ENCODE results near the gene MTRFR. TPM values are rescaled to one million over a fixed set of nuclear protein-coding genes. Genes with fewer than 3 reads are reported as not detected.

The MTRFR gene
- total RNA-seq, 2 experiments from 2014 or later: 28.2 to 30.0 TPM

Other genes starting within 250 kb of the MTRFR start
- 10 to 100 TPM; 17.7 to 18.3 TPM for gene PITPNM2, start 82.3 kb upstream of the MTRFR start, total RNA-seq
- gene MPHOSPH9, start 295 bp upstream of the MTRFR start, total RNA-seq: 100 to 1,000 TPM; 148 to 149 TPM
- gene CDK2AP1, start 38.4 kb downstream of the MTRFR start, total RNA-seq: 10 to 100 TPM; 58.3 to 58.4 TPM
- 10 to 100 TPM; 38.9 to 39.9 TPM for gene SBNO1, start 131.4 kb downstream of the MTRFR start, total RNA-seq
- gene KMT5A, start 150.7 kb downstream of the MTRFR start, total RNA-seq: 10 to 100 TPM; 78.5 to 85.1 TPM
- gene RILPL2, start 203.2 kb downstream of the MTRFR start, total RNA-seq: 1 to 10 TPM; 4.7 to 5.1 TPM
- 10 to 100 TPM; 22.9 to 24.1 TPM for gene SNRNP35, start 224.7 kb downstream of the MTRFR start, total RNA-seq

All from activated CD8-positive, alpha-beta T cell treated with anti-CD3 and anti-CD28 coated beads, Interleukin-2, amount 10 ng/mL, durations not matched to agents 7 days and 5 days (primary cell).